Measurements from ENCODE around the gene SLC6A12.

DNA sequence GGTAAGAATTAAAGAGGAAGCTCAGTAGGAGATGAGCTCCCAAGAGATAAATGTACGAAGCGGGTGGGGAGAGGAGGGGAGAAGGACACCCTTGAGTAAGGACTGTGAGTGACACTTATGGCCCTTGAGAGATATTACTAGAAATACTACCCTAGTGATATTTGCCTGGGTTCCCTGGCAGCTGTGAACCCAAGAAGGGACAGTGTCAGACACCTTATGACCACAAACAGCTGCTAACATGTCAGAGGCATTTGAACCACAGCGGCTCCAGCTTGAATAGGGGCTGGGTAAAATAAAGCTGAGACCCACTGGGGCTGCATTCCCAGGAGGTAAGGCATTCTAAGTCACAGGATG lies 19.6 kb upstream of the SLC6A12 start:
- TF ChIP-seq CTCF (IDR thresholded peaks at IDR 0.05) (no peak), EP300 (IDR thresholded peaks at IDR 0.05; ENCODE audit: low read depth) (no peak), POLR2AphosphoS5 (IDR thresholded peaks at IDR 0.05) (no peak)
